Measurements from ENCODE around the gene S100A6. TPM values are rescaled to one million over a fixed set of nuclear protein-coding genes. Genes with fewer than 3 reads are reported as not detected.

The S100A6 gene
- total RNA-seq, result 401 and 1,159 TPM in 2 replicates

DNA sequence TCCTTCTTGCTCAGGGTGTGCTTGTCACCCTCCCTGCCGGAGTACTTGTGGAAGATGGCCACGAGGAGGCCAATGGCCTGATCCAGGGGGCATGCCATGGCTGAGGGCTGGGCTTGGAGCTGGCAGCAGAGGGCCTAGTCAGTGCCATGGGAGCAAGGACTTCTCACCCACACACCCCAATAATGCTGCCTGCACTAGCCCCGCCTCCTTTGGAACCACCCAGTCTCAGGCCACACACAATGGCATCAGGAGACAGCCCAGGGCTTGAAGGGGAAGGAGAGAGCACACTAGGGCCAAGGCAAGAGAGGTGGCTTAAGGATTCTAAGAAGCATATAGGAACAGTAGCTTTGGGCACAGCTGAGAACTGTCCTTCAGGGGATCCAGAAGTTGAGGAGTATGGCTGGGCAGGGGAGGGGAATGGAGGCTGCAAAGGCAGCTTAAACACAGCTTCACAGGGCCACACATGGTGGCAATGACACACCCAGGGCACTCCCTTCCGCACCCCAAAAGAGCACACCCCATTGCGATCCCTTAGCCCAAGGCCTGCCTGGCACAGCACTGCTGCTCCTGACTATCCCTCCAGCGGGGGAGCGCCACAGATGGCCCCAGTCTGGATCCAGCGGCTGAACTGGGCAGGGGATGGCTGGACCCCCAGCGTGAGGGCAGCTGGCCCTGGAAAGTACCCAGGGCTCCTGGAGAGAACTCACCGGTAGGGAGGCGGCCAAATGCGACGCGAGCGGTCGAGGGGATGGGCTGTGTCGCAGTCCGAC is at the start of gene S100A6:
S100A6 (minus strand) TSS at position 750 of the 770 bp plus-strand sequence; CDS start at position 98, 652 bp downstream.

DNA sequence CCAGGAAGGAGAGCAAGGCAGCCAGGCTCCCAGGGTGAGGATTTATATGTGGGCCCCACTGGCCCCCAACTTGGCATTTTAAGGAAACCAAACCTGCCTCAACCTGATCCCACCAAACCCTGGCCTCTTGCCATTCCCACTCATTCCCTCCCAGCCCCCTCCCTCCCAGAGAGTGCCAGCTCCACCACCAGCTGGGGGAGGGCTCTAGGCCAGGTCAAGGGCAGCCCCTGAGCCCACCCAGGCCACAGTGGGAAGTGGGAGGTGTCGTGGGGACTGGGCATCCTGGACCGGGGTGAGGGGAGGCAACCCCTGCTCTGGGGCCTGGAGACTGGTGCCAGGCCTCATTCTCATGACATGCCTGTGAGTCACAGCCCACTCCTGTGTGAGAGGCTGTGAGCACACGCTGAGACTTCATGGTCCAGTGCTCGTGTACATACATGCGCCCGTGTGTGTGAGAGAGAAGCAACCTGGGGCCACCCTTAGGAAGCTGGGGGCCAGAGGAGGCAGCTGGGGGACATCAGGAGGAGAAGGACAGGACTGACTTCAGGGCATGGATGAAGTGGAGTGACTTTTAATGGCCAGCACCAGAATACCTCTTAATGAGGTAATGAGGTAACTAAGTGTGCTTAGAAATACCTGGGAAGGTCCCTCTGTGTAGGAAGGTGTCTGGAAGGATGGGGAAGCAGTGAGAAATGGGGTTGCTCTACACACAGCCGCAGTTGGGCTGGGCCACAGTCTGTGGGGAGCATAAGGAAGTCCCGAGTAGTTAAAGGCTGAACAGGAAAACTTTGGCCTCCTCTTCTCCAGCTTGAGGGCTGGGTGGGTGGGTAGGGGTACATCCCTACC is 30.0 kb upstream of the S100A6 start, which contains the start of gene S100A2:
S100A2 (minus strand) TSS at position 316 of the 846 bp plus-strand sequence. CDS start 1,967 bp downstream, outside the sequence.

GRCh38 chr1:153548722-153549688 is 13.2 kb upstream of the S100A6 start, which contains the start of gene S100A3:
Gene S100A3, minus strand, starts transcription at chr1:153549258. Its CDS starts 773 bp downstream, at chr1:153548485.

GRCh38 chr1:153545067-153546055 is 9.6 kb upstream of the S100A6 start, which contains the start of gene S100A4:
Gene S100A4, minus strand, starts transcription at chr1:153545806. Its CDS starts 1,012 bp downstream, at chr1:153544794.

GRCh38 chr1:153540394-153541361 is 4.9 kb upstream of the S100A6 start, which contains the start of gene S100A5:
Gene S100A5, minus strand, starts transcription at chr1:153540934. Its CDS starts 743 bp downstream, at chr1:153540191.

Other genes with a start within 250 kb of the S100A6 start
- 0.16 TPM in 1 of 2 replicates, not detected in the other for gene PGLYRP3, start 223.0 kb downstream of the S100A6 start, total RNA-seq
- not detected in 2 replicates for gene PGLYRP4, start 187.2 kb downstream of the S100A6 start, total RNA-seq
- gene S100A9, start 178.1 kb downstream of the S100A6 start, total RNA-seq, result 0.97 and 1.2 TPM in 2 replicates
- not detected in 2 replicates for gene S100A12, start 160.4 kb downstream of the S100A6 start, total RNA-seq
- gene S100A8, start 144.9 kb downstream of the S100A6 start, total RNA-seq, result not detected in 2 replicates
- not detected in 2 replicates for gene S100A7A, start 119.5 kb downstream of the S100A6 start, total RNA-seq
- gene S100A7, start 75.3 kb downstream of the S100A6 start, total RNA-seq, result not detected in 2 replicates
- gene S100A5, start 4.9 kb upstream of the S100A6 start, total RNA-seq, result not detected in 2 replicates
- 2.6 and 4.0 TPM in 2 replicates for gene S100A4, start 9.8 kb upstream of the S100A6 start, total RNA-seq
- gene S100A3, start 13.3 kb upstream of the S100A6 start, total RNA-seq, result 0.50 and 3.1 TPM in 2 replicates
- 1.3 and 1.5 TPM in 2 replicates for gene S100A2, start 29.9 kb upstream of the S100A6 start, total RNA-seq
- 326 and 366 TPM in 2 replicates for gene S100A16, start 77.1 kb upstream of the S100A6 start, total RNA-seq
- gene S100A14, start 80.3 kb upstream of the S100A6 start, total RNA-seq, result not detected in 2 replicates
- 68.5 and 259 TPM in 2 replicates for gene S100A13, start 91.5 kb upstream of the S100A6 start, total RNA-seq
- under 0.01 TPM in 1 of 2 replicates, not detected in the other for gene S100A1, start 92.4 kb upstream of the S100A6 start, total RNA-seq
- gene CHTOP, start 98.1 kb upstream of the S100A6 start, total RNA-seq, result 20.4 and 43.0 TPM in 2 replicates
- 32.3 and 41.4 TPM in 2 replicates for gene SNAPIN, start 122.7 kb upstream of the S100A6 start, total RNA-seq
- gene ILF2, start 135.0 kb upstream of the S100A6 start, total RNA-seq, result 204 and 230 TPM in 2 replicates
- 19.4 and 30.6 TPM in 2 replicates for gene NPR1, start 142.7 kb upstream of the S100A6 start, total RNA-seq
- 22.0 and 41.3 TPM in 2 replicates for gene INTS3, start 192.1 kb upstream of the S100A6 start, total RNA-seq
- gene SLC27A3, start 239.4 kb upstream of the S100A6 start, total RNA-seq, result 19.4 and 29.0 TPM in 2 replicates

Measured in bladder microvascular endothelial cell (primary cell).